ENCODE results near the gene TNS4.

TNS4 gene

DNA sequence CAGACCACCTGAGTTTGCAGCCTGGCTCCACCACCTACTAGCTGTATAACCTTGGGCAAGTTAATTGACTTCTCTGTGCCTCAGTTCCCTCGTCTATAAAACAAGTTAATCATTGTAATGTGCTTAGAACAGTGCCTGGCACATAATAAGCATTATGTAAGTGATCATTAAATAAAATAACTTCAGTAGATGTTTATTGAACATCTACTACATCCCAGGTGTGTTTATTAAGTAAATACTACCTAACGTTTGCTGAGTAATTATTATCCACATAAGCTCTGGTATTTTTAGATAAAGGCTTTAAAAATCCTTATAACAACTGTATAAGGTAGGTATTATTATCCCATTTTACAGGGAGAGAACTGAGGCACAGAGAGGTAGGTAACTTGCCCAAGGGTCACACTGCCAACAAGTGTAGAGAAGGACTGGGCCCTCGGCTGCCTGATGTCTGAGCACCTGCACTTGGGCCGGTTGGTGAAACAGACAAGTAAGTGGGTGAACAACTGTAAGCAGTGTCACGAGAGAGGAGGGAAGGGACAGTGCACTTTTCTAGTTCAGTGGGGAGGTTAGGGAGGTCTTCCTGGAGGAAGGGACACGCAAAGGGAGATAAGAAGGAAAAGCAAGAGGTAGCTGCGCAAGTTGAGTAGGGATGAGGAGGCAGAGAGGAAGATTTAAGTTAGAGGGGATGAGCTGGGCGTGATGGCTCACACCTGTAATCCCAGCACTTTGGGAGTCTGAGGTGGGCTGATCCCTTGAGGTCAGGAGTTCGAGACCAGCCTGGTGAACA, 4.6 kb downstream of the TNS4 start:
- peaks cover 6% of the 10 kb centered on the region for H3K27me3 ChIP-seq (replicated peaks; ENCODE audit: control insufficient read depth, insufficient read depth, low read length)
- no peak for DNase-seq (ENCODE audit: extremely low read depth, insufficient read length)
- H3K4me3 ChIP-seq (replicated peaks; ENCODE audit: low read depth, low read length), result no peak overlapping the region
- TF ChIP-seq, protein P1, sequence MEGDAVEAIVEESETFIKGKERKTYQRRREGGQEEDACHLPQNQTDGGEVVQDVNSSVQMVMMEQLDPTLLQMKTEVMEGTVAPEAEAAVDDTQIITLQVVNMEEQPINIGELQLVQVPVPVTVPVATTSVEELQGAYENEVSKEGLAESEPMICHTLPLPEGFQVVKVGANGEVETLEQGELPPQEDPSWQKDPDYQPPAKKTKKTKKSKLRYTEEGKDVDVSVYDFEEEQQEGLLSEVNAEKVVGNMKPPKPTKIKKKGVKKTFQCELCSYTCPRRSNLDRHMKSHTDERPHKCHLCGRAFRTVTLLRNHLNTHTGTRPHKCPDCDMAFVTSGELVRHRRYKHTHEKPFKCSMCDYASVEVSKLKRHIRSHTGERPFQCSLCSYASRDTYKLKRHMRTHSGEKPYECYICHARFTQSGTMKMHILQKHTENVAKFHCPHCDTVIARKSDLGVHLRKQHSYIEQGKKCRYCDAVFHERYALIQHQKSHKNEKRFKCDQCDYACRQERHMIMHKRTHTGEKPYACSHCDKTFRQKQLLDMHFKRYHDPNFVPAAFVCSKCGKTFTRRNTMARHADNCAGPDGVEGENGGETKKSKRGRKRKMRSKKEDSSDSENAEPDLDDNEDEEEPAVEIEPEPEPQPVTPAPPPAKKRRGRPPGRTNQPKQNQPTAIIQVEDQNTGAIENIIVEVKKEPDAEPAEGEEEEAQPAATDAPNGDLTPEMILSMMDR (IDR thresholded peaks at IDR 0.05; ENCODE audit: insufficient read depth, low read length, poor library complexity, severe bottlenecking), result no peak
- H3K36me3 ChIP-seq (ENCODE audit: control insufficient read depth, insufficient read depth, low read length), result no peaks in the 10 kb centered on the region

DNA sequence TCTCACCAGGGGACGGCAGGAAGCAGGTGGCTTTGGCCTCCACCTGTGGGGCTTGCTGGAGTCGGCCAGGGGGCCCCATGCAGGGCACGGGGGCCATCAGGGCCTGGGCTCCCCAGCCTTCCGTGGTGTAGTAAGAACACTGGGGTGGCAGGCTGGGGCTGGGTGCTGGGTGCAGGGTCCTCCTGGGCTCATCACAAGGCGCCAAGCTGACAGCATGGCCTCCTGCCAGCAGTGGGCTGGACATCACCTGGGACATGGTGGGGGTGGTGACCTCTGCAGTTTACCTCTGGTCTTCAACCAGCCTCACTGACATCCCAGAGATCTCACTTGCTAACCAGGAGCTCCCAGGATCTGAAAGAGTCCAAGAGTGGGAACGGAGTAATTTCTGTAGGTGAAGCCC, 5.3 kb downstream of the TNS4 start:
- TF ChIP-seq, protein P1 (IDR thresholded peaks at IDR 0.05; ENCODE audit: insufficient read depth, low read length, poor library complexity, severe bottlenecking), result no peak
- Histone ChIP-seq H3K36me3 (ENCODE audit: control insufficient read depth, insufficient read depth, low read length) (no peaks in the 10 kb centered on the region), H3K4me3 (replicated peaks; ENCODE audit: low read depth, low read length) (no peak overlapping the region), H3K27me3 (replicated peaks; ENCODE audit: control insufficient read depth, insufficient read depth, low read length) (peaks cover 6% of the 10 kb centered on the region)
- no peak for DNase-seq (ENCODE audit: extremely low read depth, insufficient read length)

DNA sequence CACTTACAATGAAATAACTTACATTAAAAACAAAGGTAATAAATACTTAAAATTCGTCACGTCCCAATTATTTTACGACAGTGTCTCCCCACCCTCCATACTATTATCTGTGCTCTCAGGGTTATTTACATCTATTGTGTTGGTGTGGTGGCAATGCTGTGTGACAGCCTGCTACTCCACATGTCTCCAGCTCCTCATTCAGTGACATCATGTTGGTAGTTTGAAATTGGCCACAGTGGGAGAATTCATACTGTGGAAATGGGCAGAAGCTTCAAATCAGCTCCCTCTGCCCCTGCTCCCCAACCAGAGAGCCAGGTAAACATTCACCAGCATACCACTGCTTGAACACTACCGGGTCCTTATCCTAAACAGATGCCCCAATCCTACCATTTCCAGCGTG, 6.3 kb downstream of the TNS4 start:
- no peak for DNase-seq (ENCODE audit: extremely low read depth, insufficient read length)
- TF ChIP-seq, protein P1 (IDR thresholded peaks at IDR 0.05; ENCODE audit: insufficient read depth, low read length, poor library complexity, severe bottlenecking), result no peak
- Histone ChIP-seq H3K4me3 (replicated peaks; ENCODE audit: low read depth, low read length) (no peak overlapping the region), H3K27me3 (replicated peaks; ENCODE audit: control insufficient read depth, insufficient read depth, low read length) (peaks cover 6% of the 10 kb centered on the region), H3K36me3 (ENCODE audit: control insufficient read depth, insufficient read depth, low read length) (no peaks in the 10 kb centered on the region)

DNA sequence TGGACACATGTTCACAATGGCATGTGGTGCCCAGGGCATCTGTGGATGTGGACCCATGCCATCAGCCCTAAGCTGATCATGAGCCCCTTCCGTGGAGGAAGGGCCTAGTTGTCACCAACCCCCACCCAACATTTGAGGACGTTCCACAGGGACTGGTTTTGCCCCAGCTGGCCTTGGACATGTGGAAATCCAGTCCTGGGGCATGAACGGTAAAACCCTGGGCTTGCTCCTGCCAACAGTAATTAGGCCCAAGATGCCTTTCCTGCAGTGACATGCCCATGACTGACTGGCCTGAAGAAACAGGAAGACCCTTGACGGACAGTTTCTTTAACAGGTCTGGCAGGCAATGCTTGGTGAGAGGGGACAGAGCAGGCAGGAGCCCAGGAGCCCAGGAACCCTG, 7.7 kb downstream of the TNS4 start:
- no peaks in the 10 kb centered on the region for H3K36me3 ChIP-seq (ENCODE audit: control insufficient read depth, insufficient read depth, low read length)
- no peaks in the 10 kb centered on the region; the same call in none of the 2 replicates for H3K27me3 ChIP-seq (replicated peaks; ENCODE audit: control insufficient read depth, insufficient read depth, low read length)
- H3K4me3 ChIP-seq (replicated peaks; ENCODE audit: low read depth, low read length), result no peak overlapping the region
- DNase-seq (ENCODE audit: extremely low read depth, insufficient read length), result no peak
- TF ChIP-seq, protein P1 (IDR thresholded peaks at IDR 0.05; ENCODE audit: insufficient read depth, low read length, poor library complexity, severe bottlenecking), result no peak

DNA sequence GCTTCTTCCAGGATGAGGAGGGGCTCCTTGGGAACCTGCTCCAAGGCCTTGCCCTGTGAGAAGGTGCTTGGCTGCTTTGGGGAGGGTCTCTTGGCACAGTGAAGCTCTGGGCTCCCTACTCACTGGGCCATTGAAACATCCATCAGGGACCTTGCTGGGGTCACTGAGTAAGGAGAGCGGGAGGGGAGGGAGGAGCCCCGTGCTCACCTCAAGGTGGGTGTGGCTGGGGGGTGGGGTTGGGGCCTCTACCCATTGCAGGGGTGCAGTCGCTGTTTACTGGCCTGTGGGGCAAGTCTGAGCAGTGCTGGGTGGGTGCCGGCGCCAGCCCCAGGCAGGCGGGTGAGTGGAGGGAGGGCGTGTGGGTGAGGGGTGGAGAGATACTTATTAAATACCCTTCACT, 9.9 kb downstream of the TNS4 start:
- Histone ChIP-seq H3K27me3 (replicated peaks; ENCODE audit: control insufficient read depth, insufficient read depth, low read length) (peaks cover 3% of the 10 kb centered on the region), H3K4me3 (replicated peaks; ENCODE audit: low read depth, low read length) (no peak overlapping the region), H3K36me3 (ENCODE audit: control insufficient read depth, insufficient read depth, low read length) (no peaks in the 10 kb centered on the region)
- no peak for DNase-seq (ENCODE audit: extremely low read depth, insufficient read length)
- TF ChIP-seq, protein P1 (IDR thresholded peaks at IDR 0.05; ENCODE audit: insufficient read depth, low read length, poor library complexity, severe bottlenecking), result no peak

Measured in GM06990 (cell line).